Measurements from ENCODE around the gene INPP5J. TPM values are rescaled to one million over a fixed set of nuclear protein-coding genes. Genes with fewer than 3 reads are reported as not detected.
A peak's percentile ranks its signal among the peaks of the same experiment; 100 is the strongest.
"Not testable (repeated sequence)": the region's sequence is repeated elsewhere in the genome, so short reads cannot be mapped to it uniquely, and the experiment has no call there.

Gene INPP5J
- total RNA-seq, 1 donor from 2014 or later = 15.7 TPM

DNA sequence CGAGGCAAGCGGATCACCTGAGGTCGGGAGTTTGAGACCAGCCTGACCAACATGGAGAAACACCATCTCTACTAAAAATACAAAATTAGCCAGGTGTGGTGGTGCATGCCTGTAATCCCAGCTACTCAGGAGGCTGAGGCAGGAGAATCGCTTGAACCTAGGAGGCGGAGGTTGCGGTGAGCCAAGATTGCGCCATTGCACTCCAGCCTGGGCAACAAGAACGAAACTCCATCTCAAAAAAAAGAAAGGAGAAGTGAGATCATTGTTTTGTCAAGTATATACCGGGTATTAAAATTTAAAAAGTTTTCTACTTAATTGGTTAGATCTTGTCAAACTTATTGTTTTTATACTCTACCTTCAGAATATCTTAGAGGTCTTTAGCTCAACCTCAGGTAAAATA, 49.0 kb downstream of the INPP5J start:
- DNase-seq; intact Hi-C loops (cut with micrococcal nuclease): not testable (repeated sequence)

DNA sequence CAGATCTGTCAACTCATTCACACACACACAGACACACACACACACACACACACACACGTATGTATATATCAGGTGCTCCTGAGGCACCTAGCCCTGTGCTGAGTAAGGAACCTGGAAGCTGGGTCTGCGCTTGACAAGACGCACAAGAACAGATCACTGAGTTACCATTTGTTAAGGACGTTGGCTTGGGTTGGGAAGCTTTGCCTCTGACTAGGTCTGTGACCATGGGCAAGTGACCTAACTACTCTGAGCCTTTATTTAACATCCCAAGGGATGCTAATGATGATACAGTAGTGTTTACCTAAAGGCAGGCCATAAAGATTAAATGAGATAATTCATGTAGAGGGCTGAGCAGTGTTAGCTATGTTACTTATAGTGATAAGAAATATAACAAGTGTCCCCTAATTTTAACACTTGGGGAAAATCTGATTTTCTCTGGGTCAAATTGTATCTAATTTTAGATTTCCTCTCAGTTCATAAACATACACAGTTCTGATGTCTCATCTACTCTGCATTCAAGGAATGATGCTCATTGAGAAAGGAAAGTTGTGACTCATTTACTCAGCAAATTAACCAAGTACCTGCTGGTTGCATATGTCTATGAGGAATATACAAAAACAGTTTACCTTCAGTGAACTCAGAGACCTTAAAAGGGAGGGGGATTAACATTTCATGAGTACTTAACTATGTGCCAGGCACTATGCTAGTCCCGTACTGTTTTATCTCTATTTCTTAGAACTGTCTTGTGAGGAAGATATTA, 50.8 kb downstream of the INPP5J start:
- DNase-seq (no peak), ATAC-seq (peak; percentile 21)
- intact Hi-C loops (cut with micrococcal nuclease) = no loop called here

More for the DNA sequence above, 49.0 kb downstream of the INPP5J start:
- not testable (repeated sequence) for ATAC-seq

GRCh38 chr22:31176923-31177322, 54.2 kb downstream of the INPP5J start:
- ATAC-seq = no peak
- no peak for DNase-seq
- intact Hi-C loops (cut with micrococcal nuclease) = no loop called here

DNA sequence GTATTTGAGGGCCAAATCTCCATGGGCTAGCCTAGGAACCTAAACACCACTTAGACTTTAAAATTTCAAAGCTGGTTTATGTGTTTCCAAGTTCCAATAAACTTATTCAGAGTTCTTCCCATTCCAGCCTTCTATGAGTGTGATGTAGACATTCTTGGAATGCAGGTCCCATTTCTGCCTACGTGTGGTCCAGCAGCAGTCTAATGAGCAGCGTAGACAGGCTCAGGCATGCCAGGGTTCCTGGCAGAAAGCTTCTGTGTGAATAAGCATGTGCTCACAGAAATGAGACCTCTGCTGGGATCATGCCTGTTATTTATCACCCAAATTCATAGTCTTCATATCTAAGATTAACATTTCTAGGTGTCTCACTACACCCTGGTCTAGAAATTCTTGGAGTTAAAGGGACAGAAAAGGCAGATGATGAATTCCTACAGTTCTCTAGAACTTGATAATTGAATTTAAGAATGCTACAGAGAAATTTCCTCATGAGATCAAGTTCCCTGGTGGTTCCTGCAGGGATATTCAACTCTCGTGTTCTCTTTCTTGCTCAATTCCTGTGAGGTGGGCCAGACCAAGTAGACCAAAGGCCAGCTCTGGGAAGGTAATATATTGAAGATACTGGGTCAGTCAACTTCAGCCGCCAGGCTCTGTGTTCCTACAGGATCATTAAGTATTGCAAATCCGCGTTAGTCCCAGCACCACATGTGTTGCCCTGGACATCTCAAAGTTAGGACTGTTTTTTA, 54.8 kb downstream of the INPP5J start:
- ATAC-seq (no peak), DNase-seq (no peak)
- intact Hi-C loops (cut with micrococcal nuclease) = no loop called here

DNA sequence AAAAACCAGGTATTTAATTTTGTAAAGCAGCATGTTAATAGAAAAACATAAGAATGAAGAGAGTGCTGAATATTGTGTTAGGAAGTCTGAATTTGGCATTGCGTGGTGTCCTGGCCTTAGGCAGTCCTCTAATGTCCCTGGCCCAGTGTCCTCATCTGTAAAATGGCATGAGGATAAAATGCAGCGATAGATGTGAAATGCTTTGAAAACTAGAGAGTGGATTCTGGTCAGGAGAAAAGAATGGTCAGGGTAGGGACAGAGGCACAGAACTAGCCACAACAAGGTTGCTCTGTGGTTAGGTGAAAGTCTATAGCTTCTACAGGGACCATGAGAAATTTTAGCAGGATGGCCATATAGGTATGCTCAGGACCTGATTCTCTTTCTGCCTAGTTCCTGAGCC, 56.1 kb downstream of the INPP5J start:
- ATAC-seq = no peak
- no peak for DNase-seq
- intact Hi-C loops (cut with micrococcal nuclease) = no loop called here

- DNase-seq (no peak), ATAC-seq (peak; percentile 61)
- intact Hi-C loops (cut with micrococcal nuclease) = no loop called here
These were observed 56.6 kb downstream of the INPP5J start for GRCh38 chr22:31179345-31179744.

DNA sequence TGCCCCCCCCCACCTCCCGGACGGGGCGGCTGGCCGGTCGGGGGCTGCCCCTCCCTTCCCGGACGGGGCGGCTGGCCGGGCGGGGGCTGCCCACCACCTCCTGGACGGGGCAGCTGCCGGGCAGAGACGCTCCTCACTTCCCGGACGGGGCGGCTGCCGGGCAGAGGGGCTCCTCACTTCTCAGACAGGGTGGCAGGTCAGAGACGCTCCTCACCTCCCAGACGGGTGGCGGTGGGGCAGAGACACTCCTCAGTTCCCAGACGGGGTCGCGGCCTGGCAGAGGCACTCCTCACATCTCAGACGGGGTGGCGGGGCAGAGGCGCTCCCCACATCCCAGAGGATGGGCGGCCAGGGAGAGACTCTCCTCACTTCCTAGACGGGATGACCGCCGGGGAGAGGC, 61.2 kb downstream of the INPP5J start:
- intact Hi-C loops (cut with micrococcal nuclease) = no loop called here
- ATAC-seq = no peak
- DNase-seq = no peak

Small RNAs within 50 kb of the gene (microRNA-seq; reads per million reads assigned to microRNA genes)
- not detected for gene MIR3928 (ENCODE audit: borderline number of aligned reads)

Other genes with a start within 250 kb of the INPP5J start
- 18.8 TPM for gene MORC2, start 154.2 kb upstream of the INPP5J start, total RNA-seq
- gene TUG1, start 153.7 kb upstream of the INPP5J start, total RNA-seq = 32.7 TPM
- gene SMTN, start 41.6 kb upstream of the INPP5J start, total RNA-seq = 278 TPM
- 32.9 TPM for gene SELENOM, start 15.4 kb upstream of the INPP5J start, total RNA-seq
- gene PLA2G3, start 17.5 kb downstream of the INPP5J start, total RNA-seq = not detected
- gene RNF185, start 37.2 kb downstream of the INPP5J start, total RNA-seq = 21.4 TPM
- 8.6 TPM for gene LIMK2, start 89.3 kb downstream of the INPP5J start, total RNA-seq
- 15.3 TPM for gene PIK3IP1, start 169.5 kb downstream of the INPP5J start, total RNA-seq
- 11.5 TPM for gene PATZ1, start 223.4 kb downstream of the INPP5J start, total RNA-seq